Measurements from ENCODE around the gene SS18L1.

The SS18L1 gene

GRCh38 chr20:62216636-62217566, 73.3 kb downstream of the SS18L1 start:
- no peak for DNase-seq

- DNase-seq, result no peak
Measured at GRCh38 chr20:62217913-62218773, 74.6 kb downstream of the SS18L1 start.

GRCh38 chr20:62219101-62219991, 75.8 kb downstream of the SS18L1 start:
- DNase-seq, result no peak

GRCh38 chr20:62219992-62220665, 76.6 kb downstream of the SS18L1 start, which contains the start of gene HRH3:
TSS of gene HRH3 (minus strand) at chr20:62220278. CDS start at chr20:62219970, 308 bp downstream.
- DNase-seq, result peak; percentile 51

- no peak for DNase-seq
Measured at GRCh38 chr20:62220666-62221568, 77.3 kb downstream of the SS18L1 start.

GRCh38 chr20:62222266-62222850, 78.8 kb downstream of the SS18L1 start:
- DNase-seq, result no peak

- no peak for DNase-seq
Measured at GRCh38 chr20:62222972-62223371, 79.4 kb downstream of the SS18L1 start.

- no peak for DNase-seq
Measured at GRCh38 chr20:62223571-62223970, 80.0 kb downstream of the SS18L1 start.

- DNase-seq, result no peak
Measured at GRCh38 chr20:62224113-62224855, 80.7 kb downstream of the SS18L1 start.

GRCh38 chr20:62225026-62225425, 81.5 kb downstream of the SS18L1 start:
- no peak for DNase-seq

- DNase-seq, result no peak
Measured at GRCh38 chr20:62225820-62226635, 82.5 kb downstream of the SS18L1 start.

- DNase-seq, result no peak
Measured at GRCh38 chr20:62226707-62227590, 83.4 kb downstream of the SS18L1 start.

GRCh38 chr20:62227591-62227976, 84.0 kb downstream of the SS18L1 start:
- no peak for DNase-seq

GRCh38 chr20:62227977-62228958, 84.7 kb downstream of the SS18L1 start:
- no peak for DNase-seq

GRCh38 chr20:62228982-62229545, 85.5 kb downstream of the SS18L1 start:
- DNase-seq, result no peak

- no peak for DNase-seq
Measured at GRCh38 chr20:62229667-62230066, 86.1 kb downstream of the SS18L1 start.
